ENCODE measurements around the gene NIBAN1. TPM values are rescaled to one million over a fixed set of nuclear protein-coding genes. Genes with fewer than 3 reads are reported as not detected.

NIBAN1 gene
- total RNA-seq, 1 experiment from 2014 or later = 6.7 TPM

GRCh38 chr1:184930645-184931044 lies 43.7 kb downstream of the NIBAN1 start:
- no peak overlapping the region for H3K27ac ChIP-seq (ENCODE audit: low read length)
- no peak overlapping the region for H3K4me3 ChIP-seq (ENCODE audit: low read depth in 2 of 2, low read length in 2 of 2)
- BruUV-seq (replicated peaks) = no TSS peak
- in situ Hi-C loops (cut with HindIII; ENCODE audit: low pct_unique_long_range_greater_than_20kb, low sequenced_read_pairs) = no loop called here
- H3K4me1 ChIP-seq (ENCODE audit: control insufficient read depth, insufficient read depth, low read length) = no peaks in the 10 kb centered on the region
- ATAC-seq = no peak
- no peaks in the 10 kb centered on the region for H3K36me3 ChIP-seq (ENCODE audit: control insufficient read depth, insufficient read depth, low read length)
- no peaks in the 10 kb centered on the region for H3K9me3 ChIP-seq (ENCODE audit: control insufficient read depth, insufficient read depth, low read depth, low read length)
- H3K27me3 ChIP-seq (ENCODE audit: control insufficient read depth, insufficient read depth, low read length) = no peaks in the 10 kb centered on the region
- ChIA-PET CTCF (no interaction called here), POLR2A (no interaction called here)
- no peak for TF ChIP-seq TCF7L2 (IDR thresholded peaks at IDR 0.05; ENCODE audit: low read depth, low read length)
- no peak for DNase-seq (ENCODE audit: low read depth, low spot score)
- intact Hi-C loops (cut with micrococcal nuclease; ENCODE audit: unreplicated experiment) = no loop called here

GRCh38 chr1:184930232-184930631 lies 44.1 kb downstream of the NIBAN1 start:
- ChIA-PET CTCF (interaction anchor here (0.7 kb wide), 1 partner anchor 7 kb away, joined by 3 read pairs; no protein-coding TSS in a partner anchor), POLR2A (no interaction called here)
- H3K27me3 ChIP-seq (ENCODE audit: control insufficient read depth, insufficient read depth, low read length) = no peaks in the 10 kb centered on the region
- H3K4me1 ChIP-seq (ENCODE audit: control insufficient read depth, insufficient read depth, low read length) = no peaks in the 10 kb centered on the region
- H3K9me3 ChIP-seq (ENCODE audit: control insufficient read depth, insufficient read depth, low read depth, low read length) = no peaks in the 10 kb centered on the region
- H3K4me3 ChIP-seq (ENCODE audit: low read depth in 2 of 2, low read length in 2 of 2) = no peak overlapping the region
- intact Hi-C loops (cut with micrococcal nuclease; ENCODE audit: unreplicated experiment) = no loop called here
- H3K27ac ChIP-seq (ENCODE audit: low read length) = no peak overlapping the region
- TF ChIP-seq SIN3A (IDR thresholded peaks at IDR 0.05; ENCODE audit: borderline replicate concordance, insufficient read depth, low read depth, low read length) = no peak
- no peak for TF ChIP-seq TCF7L2 (IDR thresholded peaks at IDR 0.05; ENCODE audit: low read depth, low read length)
- no peak for TF ChIP-seq REST (IDR thresholded peaks at IDR 0.05; ENCODE audit: insufficient read depth in 1 of 2, low read depth in 2 of 2, low read length in 1 of 2)
- TF ChIP-seq CTCF (IDR thresholded peaks at IDR 0.05) = no peak
- no peak for TF ChIP-seq POLR2AphosphoS5 (IDR thresholded peaks at IDR 0.05; ENCODE audit: low read depth, low read length)
- in situ Hi-C loops (cut with HindIII; ENCODE audit: low pct_unique_long_range_greater_than_20kb, low sequenced_read_pairs) = no loop called here
- no peak for ATAC-seq
- no peak for DNase-seq (ENCODE audit: low read depth, low spot score)
- BruUV-seq (replicated peaks) = no TSS peak
- no peaks in the 10 kb centered on the region for H3K36me3 ChIP-seq (ENCODE audit: control insufficient read depth, insufficient read depth, low read length)

GRCh38 chr1:184929711-184930202 lies 44.6 kb downstream of the NIBAN1 start:
- CTCF ChIA-PET = interaction anchor here (0.7 kb wide), 1 partner anchor 8 kb away, joined by 3 read pairs; no protein-coding TSS in a partner anchor
- DNase-seq (ENCODE audit: low read depth, low spot score) (no peak), ATAC-seq (no peak)
- in situ Hi-C loops (cut with HindIII; ENCODE audit: low pct_unique_long_range_greater_than_20kb, low sequenced_read_pairs) = no loop called here
- H3K27ac ChIP-seq (ENCODE audit: low read length) = no peak overlapping the region
- no peaks in the 10 kb centered on the region for H3K36me3 ChIP-seq (ENCODE audit: control insufficient read depth, insufficient read depth, low read length)
- TF ChIP-seq REST (IDR thresholded peaks at IDR 0.05; ENCODE audit: insufficient read depth in 1 of 2, low read depth in 2 of 2, low read length in 1 of 2) = no peak
- no peak for TF ChIP-seq POLR2AphosphoS5 (IDR thresholded peaks at IDR 0.05; ENCODE audit: low read depth, low read length)
- no peak for TF ChIP-seq CTCF (IDR thresholded peaks at IDR 0.05)
- no peak for TF ChIP-seq TCF7L2 (IDR thresholded peaks at IDR 0.05; ENCODE audit: low read depth, low read length)
- TF ChIP-seq SIN3A (IDR thresholded peaks at IDR 0.05; ENCODE audit: borderline replicate concordance, insufficient read depth, low read depth, low read length) = no peak
- POLR2A ChIA-PET = no interaction called here
- H3K27me3 ChIP-seq (ENCODE audit: control insufficient read depth, insufficient read depth, low read length) = no peaks in the 10 kb centered on the region
- H3K4me1 ChIP-seq (ENCODE audit: control insufficient read depth, insufficient read depth, low read length) = no peaks in the 10 kb centered on the region
- H3K4me3 ChIP-seq (ENCODE audit: low read depth in 2 of 2, low read length in 2 of 2) = no peak overlapping the region
- intact Hi-C loops (cut with micrococcal nuclease; ENCODE audit: unreplicated experiment) = no loop called here
- H3K9me3 ChIP-seq (ENCODE audit: control insufficient read depth, insufficient read depth, low read depth, low read length) = no peaks in the 10 kb centered on the region
- no TSS peak for BruUV-seq (replicated peaks)

Measured in Panc1 (cell line).